Neural cell (in vitro differentiated cells): ENCODE data around the gene SCAF4. TPM values are rescaled to one million over a fixed set of nuclear protein-coding genes. Genes with fewer than 3 reads are reported as not detected.

Experiments used
- H2AFZ ChIP-seq: fragments of 200-600, 300-800 bp; sonication (generic), shearing (Covaris generic); 2 replicates; pipeline ENCODE4 v1.6.0; 2014; ENCODE audit warnings: low read depth, mild to moderate bottlenecking, antibody characterized with exemption, low read length, moderate library complexity
- H3F3A ChIP-seq: fragments of 200-600 bp; shearing (Covaris generic); 2 replicates; pipeline ENCODE4 v1.6.1; 2016; ENCODE audit warnings: mild to moderate bottlenecking, moderate library complexity, mixed read lengths, antibody characterized with exemption, low read length; ENCODE audit not compliant: insufficient read depth, poor library complexity, severe bottlenecking
- H3K27ac ChIP-seq: fragments of 200-600, 300-800 bp; sonication (generic), shearing (Covaris generic); 2 replicates; pipeline ENCODE4 v1.5.1; 2014; ENCODE audit warnings: mild to moderate bottlenecking, low read length, moderate library complexity
- H3K27me3 ChIP-seq: fragments of 300-800, 200-600 bp; sonication (generic), shearing (Covaris generic); 2 replicates; pipeline ENCODE4 v1.6.0; 2014; ENCODE audit warnings: mild to moderate bottlenecking, low read depth, low read length, moderate library complexity; ENCODE audit not compliant: insufficient read depth
- H3K36me3 ChIP-seq: fragments of 300-800, 200-600 bp; sonication (generic), shearing (Covaris generic); 2 replicates; pipeline ENCODE4 v1.5.1; 2014; ENCODE audit warnings: mild to moderate bottlenecking, antibody characterized with exemption, low read length, moderate library complexity; ENCODE audit not compliant: insufficient read depth
- H3K4me2 ChIP-seq: fragments of 300-800, 200-600 bp; sonication (generic), shearing (Covaris generic); 2 replicates; pipeline ENCODE4 v1.6.0; 2014; ENCODE audit warnings: mild to moderate bottlenecking, low read length
- H3K4me3 ChIP-seq: fragments of 300-800, 200-600 bp; sonication (generic), shearing (Covaris generic); 2 replicates; pipeline ENCODE4 v1.5.1; 2014; ENCODE audit warnings: mild to moderate bottlenecking, low read length, moderate library complexity
- H3K79me2 ChIP-seq: fragments of 200-600 bp; shearing (Covaris generic); replicated peaks from 2 replicates; pipeline ENCODE4 v1.6.0; 2014; ENCODE audit warnings: mild to moderate bottlenecking, low read length, moderate library complexity; ENCODE audit not compliant: insufficient read depth
- H3K9ac ChIP-seq: fragments of 300-800, 200-600 bp; sonication (generic), shearing (Covaris generic); 2 replicates; pipeline ENCODE4 v1.6.1; 2016; ENCODE audit warnings: mild to moderate bottlenecking, low read length, mixed read lengths
- H3K9me2 ChIP-seq: fragments of 200-600 bp; shearing (Covaris generic); 2 replicates; pipeline ENCODE4 v1.6.1; 2016; ENCODE audit warnings: mild to moderate bottlenecking, low read length, mixed read lengths; ENCODE audit not compliant: insufficient read depth
- H3K9me3 ChIP-seq: fragments of 200-600, 300-800 bp; sonication (generic), shearing (Covaris generic); 2 replicates; pipeline ENCODE4 v1.6.1; 2016; ENCODE audit warnings: mild to moderate bottlenecking, mixed run types, low read length, moderate library complexity, mixed read lengths
- H4K20me1 ChIP-seq: fragments of 200-600 bp; shearing (Covaris generic); 2 replicates; pipeline ENCODE4 v1.6.1; 2016; ENCODE audit warnings: mild to moderate bottlenecking, mixed run types; ENCODE audit not compliant: insufficient read depth
- EP300 ChIP-seq: fragments of 450-650 bp; conservative IDR thresholded peaks from 2 replicates; pipeline ENCODE4 v1.6.1; 2014; ENCODE audit warnings: antibody characterized with exemption, mild to moderate bottlenecking, moderate library complexity; ENCODE audit not compliant: poor library complexity, severe bottlenecking
- EZH2 ChIP-seq: fragments of 200-600, 300-800 bp; shearing (Covaris generic), sonication (generic); IDR thresholded peaks from 2 replicates; pipeline ENCODE4 v1.6.1; 2014; ENCODE audit warnings: antibody characterized with exemption, low read length, borderline replicate concordance, mild to moderate bottlenecking; ENCODE audit not compliant: insufficient read depth, poor library complexity, severe bottlenecking
- MXI1 ChIP-seq: fragments of 450-650 bp; conservative IDR thresholded peaks from 2 replicates; pipeline ENCODE4 v1.6.1; 2014; ENCODE audit warnings: antibody characterized with exemption, mild to moderate bottlenecking; ENCODE audit not compliant: poor library complexity, severe bottlenecking
- POLR2AphosphoS5 ChIP-seq: IDR thresholded peaks from 2 replicates; pipeline ENCODE4 v1.6.1; 2012
- RAD21 ChIP-seq: fragments of 450-650 bp; conservative IDR thresholded peaks from 2 replicates; pipeline ENCODE4 v1.6.1; 2014; ENCODE audit warnings: antibody characterized with exemption, mild to moderate bottlenecking, moderate library complexity
- SMC3 ChIP-seq: fragments of 450-650 bp; conservative IDR thresholded peaks from 2 replicates; pipeline ENCODE4 v1.6.1; 2014; ENCODE audit warnings: antibody characterized with exemption, mild to moderate bottlenecking, moderate library complexity; ENCODE audit not compliant: poor library complexity
- TAF1 ChIP-seq: IDR thresholded peaks from 2 replicates; pipeline ENCODE4 v1.6.1; 2012; ENCODE audit warnings: low read depth
- polyA plus RNA-seq: library from polyadenylated mRNA; depleted of rRNA; stranded (reverse); fragments of >200 nt; gene quantifications from 2 replicates; pipeline ENCODE4 v1.2.3, GENCODE V29; 2014
- TF ChIP-seq, protein P1 (sequence below): IDR thresholded peaks from 2 replicates; pipeline ENCODE4 v1.6.1; 2012; ENCODE audit warnings: borderline replicate concordance
- TF ChIP-seq, protein P2 (sequence below): fragments of 450-650 bp; IDR thresholded peaks from 2 replicates; pipeline ENCODE4 v1.5.1; 2014; ENCODE audit warnings: antibody characterized with exemption, mild to moderate bottlenecking, moderate library complexity; ENCODE audit not compliant: poor library complexity, severe bottlenecking

Gene SCAF4
- polyA plus RNA-seq, 1 donor from 2014 or later, result 5.4 TPM

DNA sequence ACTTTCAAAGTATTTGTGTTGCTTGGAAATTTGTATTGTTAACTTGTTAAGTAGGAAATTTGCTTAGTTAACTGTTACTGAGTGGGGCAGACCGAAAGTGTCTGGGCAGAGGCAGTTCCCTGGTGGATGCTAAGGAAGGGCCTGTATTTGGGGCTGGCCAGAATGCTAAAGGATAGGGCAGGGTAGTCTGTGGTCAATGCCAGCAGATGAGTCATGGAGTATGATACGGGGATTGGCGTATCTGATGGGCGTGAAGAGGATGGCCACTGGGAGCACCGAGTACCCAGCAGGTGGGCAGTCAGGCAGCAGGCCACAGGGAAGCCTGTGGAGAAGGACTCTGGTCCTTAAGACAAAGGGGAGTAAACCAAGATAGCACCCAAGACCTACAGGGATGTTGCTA is 46.6 kb upstream of the SCAF4 start:
- no peak overlapping the region for H3K4me2 ChIP-seq
- H3K4me3 ChIP-seq, result no peak overlapping the region
- no peaks in the 10 kb centered on the region for H3K27me3 ChIP-seq
- no peaks in the 10 kb centered on the region for H3K79me2 ChIP-seq
- no peaks in the 10 kb centered on the region for H3K9me3 ChIP-seq
- TF ChIP-seq, protein P1, sequence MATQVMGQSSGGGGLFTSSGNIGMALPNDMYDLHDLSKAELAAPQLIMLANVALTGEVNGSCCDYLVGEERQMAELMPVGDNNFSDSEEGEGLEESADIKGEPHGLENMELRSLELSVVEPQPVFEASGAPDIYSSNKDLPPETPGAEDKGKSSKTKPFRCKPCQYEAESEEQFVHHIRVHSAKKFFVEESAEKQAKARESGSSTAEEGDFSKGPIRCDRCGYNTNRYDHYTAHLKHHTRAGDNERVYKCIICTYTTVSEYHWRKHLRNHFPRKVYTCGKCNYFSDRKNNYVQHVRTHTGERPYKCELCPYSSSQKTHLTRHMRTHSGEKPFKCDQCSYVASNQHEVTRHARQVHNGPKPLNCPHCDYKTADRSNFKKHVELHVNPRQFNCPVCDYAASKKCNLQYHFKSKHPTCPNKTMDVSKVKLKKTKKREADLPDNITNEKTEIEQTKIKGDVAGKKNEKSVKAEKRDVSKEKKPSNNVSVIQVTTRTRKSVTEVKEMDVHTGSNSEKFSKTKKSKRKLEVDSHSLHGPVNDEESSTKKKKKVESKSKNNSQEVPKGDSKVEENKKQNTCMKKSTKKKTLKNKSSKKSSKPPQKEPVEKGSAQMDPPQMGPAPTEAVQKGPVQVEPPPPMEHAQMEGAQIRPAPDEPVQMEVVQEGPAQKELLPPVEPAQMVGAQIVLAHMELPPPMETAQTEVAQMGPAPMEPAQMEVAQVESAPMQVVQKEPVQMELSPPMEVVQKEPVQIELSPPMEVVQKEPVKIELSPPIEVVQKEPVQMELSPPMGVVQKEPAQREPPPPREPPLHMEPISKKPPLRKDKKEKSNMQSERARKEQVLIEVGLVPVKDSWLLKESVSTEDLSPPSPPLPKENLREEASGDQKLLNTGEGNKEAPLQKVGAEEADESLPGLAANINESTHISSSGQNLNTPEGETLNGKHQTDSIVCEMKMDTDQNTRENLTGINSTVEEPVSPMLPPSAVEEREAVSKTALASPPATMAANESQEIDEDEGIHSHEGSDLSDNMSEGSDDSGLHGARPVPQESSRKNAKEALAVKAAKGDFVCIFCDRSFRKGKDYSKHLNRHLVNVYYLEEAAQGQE, result no peak
- TF ChIP-seq SMC3 (no peak), TAF1 (no peak), MXI1 (no peak), EZH2 (no peak)
- TF ChIP-seq, protein P2, sequence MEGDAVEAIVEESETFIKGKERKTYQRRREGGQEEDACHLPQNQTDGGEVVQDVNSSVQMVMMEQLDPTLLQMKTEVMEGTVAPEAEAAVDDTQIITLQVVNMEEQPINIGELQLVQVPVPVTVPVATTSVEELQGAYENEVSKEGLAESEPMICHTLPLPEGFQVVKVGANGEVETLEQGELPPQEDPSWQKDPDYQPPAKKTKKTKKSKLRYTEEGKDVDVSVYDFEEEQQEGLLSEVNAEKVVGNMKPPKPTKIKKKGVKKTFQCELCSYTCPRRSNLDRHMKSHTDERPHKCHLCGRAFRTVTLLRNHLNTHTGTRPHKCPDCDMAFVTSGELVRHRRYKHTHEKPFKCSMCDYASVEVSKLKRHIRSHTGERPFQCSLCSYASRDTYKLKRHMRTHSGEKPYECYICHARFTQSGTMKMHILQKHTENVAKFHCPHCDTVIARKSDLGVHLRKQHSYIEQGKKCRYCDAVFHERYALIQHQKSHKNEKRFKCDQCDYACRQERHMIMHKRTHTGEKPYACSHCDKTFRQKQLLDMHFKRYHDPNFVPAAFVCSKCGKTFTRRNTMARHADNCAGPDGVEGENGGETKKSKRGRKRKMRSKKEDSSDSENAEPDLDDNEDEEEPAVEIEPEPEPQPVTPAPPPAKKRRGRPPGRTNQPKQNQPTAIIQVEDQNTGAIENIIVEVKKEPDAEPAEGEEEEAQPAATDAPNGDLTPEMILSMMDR, result no peak
- no peaks in the 10 kb centered on the region for H3K9me2 ChIP-seq
- no peaks in the 10 kb centered on the region for H4K20me1 ChIP-seq
- H3F3A ChIP-seq, result no peaks in the 10 kb centered on the region
- H3K36me3 ChIP-seq, result no peaks in the 10 kb centered on the region
- no peak overlapping the region for H3K27ac ChIP-seq
- no peak overlapping the region for H2AFZ ChIP-seq
- no peak overlapping the region for H3K9ac ChIP-seq

DNA sequence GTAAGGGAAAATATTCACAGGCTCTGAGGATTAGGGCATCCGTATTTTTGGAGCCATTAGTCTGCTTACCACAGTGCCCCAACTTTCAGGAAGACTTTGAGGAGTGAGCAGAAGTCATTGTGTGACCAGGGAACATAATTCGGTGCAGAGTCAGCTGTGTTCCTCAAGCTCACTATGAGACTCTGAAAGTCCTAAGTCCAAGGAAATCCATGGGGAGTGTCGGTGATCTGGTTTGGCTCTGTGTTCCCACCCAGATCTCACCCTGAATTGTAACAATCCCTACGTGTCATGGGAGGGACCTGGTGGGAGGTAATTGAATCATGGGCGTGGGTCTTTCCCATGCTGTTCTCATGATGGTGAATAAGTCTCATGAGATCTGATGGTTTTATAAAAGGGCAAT is 45.9 kb upstream of the SCAF4 start:
- Histone ChIP-seq H3K9ac (no peak overlapping the region), H3K9me2 (no peaks in the 10 kb centered on the region), H3K4me2 (no peak overlapping the region), H3K27ac (no peak overlapping the region), H3K4me3 (no peak overlapping the region), H3K9me3 (no peaks in the 10 kb centered on the region), H3K79me2 (no peaks in the 10 kb centered on the region), H3K36me3 (no peaks in the 10 kb centered on the region), H4K20me1 (no peaks in the 10 kb centered on the region), H3F3A (no peaks in the 10 kb centered on the region), H3K27me3 (no peaks in the 10 kb centered on the region), H2AFZ (no peak overlapping the region)
- TF ChIP-seq RAD21, result no peak
- TF ChIP-seq, protein P1, result no peak
- no peak for TF ChIP-seq POLR2AphosphoS5
- TF ChIP-seq TAF1, result no peak
- TF ChIP-seq, protein P2, result no peak
- no peak for TF ChIP-seq MXI1
- no peak for TF ChIP-seq SMC3
- no peak for TF ChIP-seq EZH2
- no peak for TF ChIP-seq EP300
